ENCODE results near the gene PSMA5.

Gene PSMA5

GRCh38 chr1:109354929-109355328 lies 71.3 kb downstream of the PSMA5 start:
- Histone ChIP-seq H3K9me3 (ENCODE audit: control insufficient read depth, insufficient read depth, low read length) (no peaks in the 10 kb centered on the region), H3K36me3 (ENCODE audit: control insufficient read depth, insufficient read depth, low read length) (no peaks in the 10 kb centered on the region), H3K27me3 (ENCODE audit: control insufficient read depth, insufficient read depth, low read length) (no peaks in the 10 kb centered on the region), H3K9ac (ENCODE audit: low read depth, low read length) (no peak overlapping the region), H3K4me3 (ENCODE audit: low read depth, low read length) (no peak overlapping the region), H3K4me1 (ENCODE audit: control insufficient read depth, insufficient read depth, low read length) (no peaks in the 10 kb centered on the region)

GRCh38 chr1:109351457-109351856 lies 74.8 kb downstream of the PSMA5 start:
- no peak overlapping the region for H3K4me3 ChIP-seq (ENCODE audit: low read depth, low read length)
- H3K9ac ChIP-seq (ENCODE audit: low read depth, low read length): no peak overlapping the region
- no peaks in the 10 kb centered on the region for H3K27me3 ChIP-seq (ENCODE audit: control insufficient read depth, insufficient read depth, low read length)
- no peaks in the 10 kb centered on the region for H3K9me3 ChIP-seq (ENCODE audit: control insufficient read depth, insufficient read depth, low read length)
- peaks cover 3% of the 10 kb centered on the region for H3K36me3 ChIP-seq (ENCODE audit: control insufficient read depth, insufficient read depth, low read length)
- no peaks in the 10 kb centered on the region for H3K4me1 ChIP-seq (ENCODE audit: control insufficient read depth, insufficient read depth, low read length)

GRCh38 chr1:109350655-109351054 lies 75.6 kb downstream of the PSMA5 start:
- Histone ChIP-seq H3K4me1 (ENCODE audit: control insufficient read depth, insufficient read depth, low read length) (no peaks in the 10 kb centered on the region), H3K9me3 (ENCODE audit: control insufficient read depth, insufficient read depth, low read length) (no peaks in the 10 kb centered on the region), H3K36me3 (ENCODE audit: control insufficient read depth, insufficient read depth, low read length) (peaks cover 3% of the 10 kb centered on the region), H3K27me3 (ENCODE audit: control insufficient read depth, insufficient read depth, low read length) (no peaks in the 10 kb centered on the region), H3K9ac (ENCODE audit: low read depth, low read length) (no peak overlapping the region), H3K4me3 (ENCODE audit: low read depth, low read length) (no peak overlapping the region)

- Histone ChIP-seq H3K4me3 (ENCODE audit: low read depth, low read length) (no peak overlapping the region), H3K9me3 (ENCODE audit: control insufficient read depth, insufficient read depth, low read length) (no peaks in the 10 kb centered on the region), H3K4me1 (ENCODE audit: control insufficient read depth, insufficient read depth, low read length) (no peaks in the 10 kb centered on the region), H3K9ac (ENCODE audit: low read depth, low read length) (no peak overlapping the region), H3K27me3 (ENCODE audit: control insufficient read depth, insufficient read depth, low read length) (no peaks in the 10 kb centered on the region), H3K36me3 (ENCODE audit: control insufficient read depth, insufficient read depth, low read length) (peaks cover 7% of the 10 kb centered on the region)
Observed at GRCh38 chr1:109350182-109350581, 76.1 kb downstream of the PSMA5 start.

All from iPS-15b (cell line).